ENCODE data around the gene PHF21A.

PHF21A gene

DNA sequence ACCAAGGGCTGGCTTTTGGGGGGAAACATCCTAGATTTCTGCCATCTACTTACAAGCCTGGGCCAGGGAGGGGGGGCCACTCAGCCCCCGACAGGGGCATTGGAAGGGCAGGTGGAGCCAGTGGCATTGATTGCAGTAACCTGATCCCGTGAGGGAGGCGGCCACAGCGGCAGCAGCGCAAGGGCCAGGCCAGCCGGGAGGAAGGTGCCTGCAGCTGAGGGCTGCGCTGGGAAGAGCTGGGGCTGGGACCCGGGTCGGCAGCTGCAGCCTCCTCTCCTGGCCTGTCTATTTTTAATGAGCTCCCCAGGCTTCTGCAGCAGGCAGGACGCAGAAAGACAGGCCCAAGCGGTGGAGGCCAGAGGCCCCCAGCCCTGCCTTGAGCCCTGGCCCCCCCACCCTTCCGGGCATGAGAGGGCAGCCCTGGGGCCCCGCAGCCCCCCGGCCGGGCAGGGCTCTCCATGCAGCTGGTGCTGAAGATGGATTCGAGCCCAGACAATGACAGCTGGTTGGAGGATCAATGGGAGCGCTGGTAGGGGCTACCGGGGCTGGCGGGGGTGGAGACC lies 224.8 kb downstream of the PHF21A start:
- Histone ChIP-seq H3K36me3 (ENCODE audit: insufficient read depth, low read length) (no peaks in the 10 kb centered on the region), H3K9ac (ENCODE audit: low read depth, low read length, poor library complexity, severe bottlenecking) (no peak overlapping the region), H3K4me3 (ENCODE audit: low read length, poor library complexity, severe bottlenecking) (no peak overlapping the region), H3K9me3 (ENCODE audit: insufficient read depth, low read depth, low read length) (no peaks in the 10 kb centered on the region), H3K9me2 (replicated peaks; ENCODE audit: low read depth, low read length) (no peaks in the 10 kb centered on the region), H4K20me1 (ENCODE audit: insufficient read depth, low read length, poor library complexity, severe bottlenecking) (no peaks in the 10 kb centered on the region), H2AFZ (ENCODE audit: low read length) (no peak overlapping the region), H3K27me3 (ENCODE audit: insufficient read depth, low read length, poor library complexity, severe bottlenecking) (no peaks in the 10 kb centered on the region), H3F3A (ENCODE audit: low read depth) (no peaks in the 10 kb centered on the region), H3K4me2 (ENCODE audit: low read depth, low read length, poor library complexity, severe bottlenecking) (no peak overlapping the region), H3K4me1 (ENCODE audit: insufficient read depth, low read length, poor library complexity, severe bottlenecking) (peaks cover 4% of the 10 kb centered on the region), H3K79me2 (ENCODE audit: insufficient read depth, low read length) (no peaks in the 10 kb centered on the region)
- TF ChIP-seq, protein P1, sequence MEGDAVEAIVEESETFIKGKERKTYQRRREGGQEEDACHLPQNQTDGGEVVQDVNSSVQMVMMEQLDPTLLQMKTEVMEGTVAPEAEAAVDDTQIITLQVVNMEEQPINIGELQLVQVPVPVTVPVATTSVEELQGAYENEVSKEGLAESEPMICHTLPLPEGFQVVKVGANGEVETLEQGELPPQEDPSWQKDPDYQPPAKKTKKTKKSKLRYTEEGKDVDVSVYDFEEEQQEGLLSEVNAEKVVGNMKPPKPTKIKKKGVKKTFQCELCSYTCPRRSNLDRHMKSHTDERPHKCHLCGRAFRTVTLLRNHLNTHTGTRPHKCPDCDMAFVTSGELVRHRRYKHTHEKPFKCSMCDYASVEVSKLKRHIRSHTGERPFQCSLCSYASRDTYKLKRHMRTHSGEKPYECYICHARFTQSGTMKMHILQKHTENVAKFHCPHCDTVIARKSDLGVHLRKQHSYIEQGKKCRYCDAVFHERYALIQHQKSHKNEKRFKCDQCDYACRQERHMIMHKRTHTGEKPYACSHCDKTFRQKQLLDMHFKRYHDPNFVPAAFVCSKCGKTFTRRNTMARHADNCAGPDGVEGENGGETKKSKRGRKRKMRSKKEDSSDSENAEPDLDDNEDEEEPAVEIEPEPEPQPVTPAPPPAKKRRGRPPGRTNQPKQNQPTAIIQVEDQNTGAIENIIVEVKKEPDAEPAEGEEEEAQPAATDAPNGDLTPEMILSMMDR (conservative IDR thresholded peaks at IDR 0.05; ENCODE audit: low read length) = no peak

- Histone ChIP-seq H3K4me2 (ENCODE audit: low read depth, low read length, poor library complexity, severe bottlenecking) (no peak overlapping the region), H3F3A (ENCODE audit: low read depth) (no peaks in the 10 kb centered on the region), H4K20me1 (ENCODE audit: insufficient read depth, low read length, poor library complexity, severe bottlenecking) (no peaks in the 10 kb centered on the region), H3K9me3 (ENCODE audit: insufficient read depth, low read depth, low read length) (no peaks in the 10 kb centered on the region), H3K36me3 (ENCODE audit: insufficient read depth, low read length) (no peaks in the 10 kb centered on the region), H3K79me2 (ENCODE audit: insufficient read depth, low read length) (no peaks in the 10 kb centered on the region), H3K4me3 (ENCODE audit: low read length, poor library complexity, severe bottlenecking) (no peak overlapping the region), H2AFZ (ENCODE audit: low read length) (no peak overlapping the region), H3K4me1 (ENCODE audit: insufficient read depth, low read length, poor library complexity, severe bottlenecking) (peaks cover 4% of the 10 kb centered on the region), H3K27me3 (ENCODE audit: insufficient read depth, low read length, poor library complexity, severe bottlenecking) (no peaks in the 10 kb centered on the region), H3K9me2 (replicated peaks; ENCODE audit: low read depth, low read length) (no peaks in the 10 kb centered on the region), H3K9ac (ENCODE audit: low read depth, low read length, poor library complexity, severe bottlenecking) (no peak overlapping the region)
- TF ChIP-seq EZH2phosphoT487 (IDR thresholded peaks at IDR 0.05; ENCODE audit: borderline replicate concordance) = no peak
- TF ChIP-seq, protein P1 (conservative IDR thresholded peaks at IDR 0.05; ENCODE audit: low read length) = no peak
Measured at GRCh38 chr11:45895553-45896259, 225.5 kb downstream of the PHF21A start.

- Histone ChIP-seq H3K4me3 (ENCODE audit: low read length, poor library complexity, severe bottlenecking) (no peak overlapping the region), H3K9me3 (ENCODE audit: insufficient read depth, low read depth, low read length) (no peaks in the 10 kb centered on the region), H2AFZ (ENCODE audit: low read length) (no peak overlapping the region), H3K9ac (ENCODE audit: low read depth, low read length, poor library complexity, severe bottlenecking) (no peak overlapping the region), H3K36me3 (ENCODE audit: insufficient read depth, low read length) (no peaks in the 10 kb centered on the region), H3K4me2 (ENCODE audit: low read depth, low read length, poor library complexity, severe bottlenecking) (no peak overlapping the region), H3K9me2 (replicated peaks; ENCODE audit: low read depth, low read length) (no peaks in the 10 kb centered on the region), H3K79me2 (ENCODE audit: insufficient read depth, low read length) (no peaks in the 10 kb centered on the region), H3F3A (ENCODE audit: low read depth) (no peaks in the 10 kb centered on the region), H4K20me1 (ENCODE audit: insufficient read depth, low read length, poor library complexity, severe bottlenecking) (no peaks in the 10 kb centered on the region), H3K4me1 (ENCODE audit: insufficient read depth, low read length, poor library complexity, severe bottlenecking) (peaks cover 4% of the 10 kb centered on the region), H3K27me3 (ENCODE audit: insufficient read depth, low read length, poor library complexity, severe bottlenecking) (no peaks in the 10 kb centered on the region)
- TF ChIP-seq, protein P1 (conservative IDR thresholded peaks at IDR 0.05; ENCODE audit: low read length) = no peak
- TF ChIP-seq EZH2phosphoT487 (IDR thresholded peaks at IDR 0.05; ENCODE audit: borderline replicate concordance) = no peak
Measured at GRCh38 chr11:45894555-45895247, 226.6 kb downstream of the PHF21A start.
